H1 (cell line): ENCODE data around the gene ORAI3. TPM values are rescaled to one million over a fixed set of nuclear protein-coding genes. Genes with fewer than 3 reads are reported as not detected.

Source experiments
- CTCF ChIA-PET: fragments of 300-600 bp; sonication (Branson Sonifier 250); formaldehyde crosslinking; loops from one replicate; lab custom pipeline; 2021; ENCODE audit not compliant: partially characterized antibody; lab: Charles Lee
- POLR2A ChIA-PET: fragments of 300-600 bp; sonication (Branson Sonifier 250); formaldehyde crosslinking; loops from one replicate; lab custom pipeline; 2021; ENCODE audit warnings: inconsistent platforms; ENCODE audit not compliant: partially characterized antibody; lab: Charles Lee
- DNase-seq, 2 experiments: peaks; one replicate each; pipeline versions ENCODE4 v3.0.0 to v3.0.0-alpha.2; 2010 to 2022; ENCODE audit warnings: low spot score in 2 of 2, low read depth in 1 of 2, mixed read lengths in 1 of 2
- FAIRE-seq: peaks from 2 replicates; lab custom pipeline; 2011; peaks lifted over from hg19 to GRCh38; lab: Jason Lieb, UNC
- H2AFZ ChIP-seq: 2 replicates; pipeline ENCODE4 v1.8.1; 2012; ENCODE audit warnings: low read length, inconsistent platforms
- H2AK5ac ChIP-seq: 2 replicates; pipeline ENCODE4 v1.6.1; 2013; ENCODE audit warnings: low read depth, low read length
- H2BK120ac ChIP-seq: replicated peaks from 2 replicates; pipeline ENCODE3; 2013; ENCODE audit warnings: low read depth, low read length, inconsistent platforms
- H2BK12ac ChIP-seq: 2 replicates; pipeline ENCODE4 v1.6.1; 2013; ENCODE audit warnings: low read depth, low read length
- H2BK15ac ChIP-seq: 2 replicates; pipeline ENCODE4 v1.6.1; 2013; ENCODE audit warnings: low read length
- H2BK20ac ChIP-seq: 2 replicates; pipeline ENCODE4 v1.6.1; 2013; ENCODE audit warnings: low read length
- H2BK5ac ChIP-seq: 2 replicates; pipeline ENCODE4 v1.6.1; 2013; ENCODE audit warnings: low read depth, low read length
- H3K14ac ChIP-seq: 2 replicates; pipeline ENCODE4 v1.6.1; 2013; ENCODE audit warnings: inconsistent platforms; ENCODE audit not compliant: insufficient read length
- H3K18ac ChIP-seq: 2 replicates; pipeline ENCODE4 v1.6.1; 2013; ENCODE audit warnings: low read length; ENCODE audit errors: extremely low read depth
- H3K23ac ChIP-seq: 2 replicates; pipeline ENCODE4 v1.6.1; 2013; ENCODE audit warnings: inconsistent platforms; ENCODE audit not compliant: insufficient read length
- H3K23me2 ChIP-seq: 2 replicates; pipeline ENCODE4 v1.6.1; 2013; ENCODE audit warnings: low read depth, low read length
- H3K27ac ChIP-seq: 2 replicates; pipeline ENCODE4 v1.6.1; 2011; ENCODE audit warnings: low read depth, low read length, inconsistent platforms
- H3K27me3 ChIP-seq, 4 experiments: replicated peaks in 1 of 4; 1 replicate in 1 of 4; 2 replicates in 3 of 4; pipeline versions ENCODE4 v1.6.1 to v1.8.1; 2011 to 2013; ENCODE audit warnings: low read length in 3 of 4, mild to moderate bottlenecking in 3 of 4, inconsistent platforms in 2 of 4, mixed read lengths in 2 of 4, moderate library complexity in 1 of 4; ENCODE audit not compliant: control insufficient read depth in 3 of 4, insufficient read depth in 3 of 4; ENCODE audit errors: extremely low read depth in 1 of 4
- H3K36me3 ChIP-seq, 4 experiments: 2 replicates each; pipeline versions ENCODE4 v1.6.1 to v1.8.1; 2011 to 2013; ENCODE audit warnings: mild to moderate bottlenecking in 4 of 4, low read length in 3 of 4, moderate library complexity in 2 of 4, control low read depth in 1 of 4, inconsistent platforms in 1 of 4; ENCODE audit not compliant: insufficient read depth in 4 of 4, control insufficient read depth in 2 of 4
- H3K4ac ChIP-seq: replicated peaks from 2 replicates; pipeline ENCODE3; 2013; ENCODE audit warnings: low read length, low read depth, mixed read lengths, inconsistent platforms; ENCODE audit not compliant: insufficient read length
- H3K4me1 ChIP-seq, 4 experiments: replicated peaks in 1 of 4; 1 replicate in 1 of 4; 2 replicates in 3 of 4; pipeline versions ENCODE4 v1.6.1 to v1.8.1; 2011 to 2013; ENCODE audit warnings: low read length in 3 of 4, inconsistent platforms in 2 of 4, mixed read lengths in 1 of 4; ENCODE audit not compliant: insufficient read depth in 4 of 4, control insufficient read depth in 3 of 4
- H3K4me2 ChIP-seq, 2 experiments: 2 replicates each; pipeline versions ENCODE4 v1.6.1 to v1.8.1; 2011 to 2013; ENCODE audit warnings: low read depth in 2 of 2, low read length in 2 of 2, control low read depth in 1 of 2, inconsistent platforms in 1 of 2, mild to moderate bottlenecking in 1 of 2; ENCODE audit not compliant: insufficient read depth in 1 of 2
- H3K4me3 ChIP-seq, 4 experiments: fragments of 200-600, 300-600 bp in 1 of 4; sonication (generic), shearing (Covaris generic), sonication (Bioruptor Twin) in 1 of 4; 2 replicates each; pipeline versions ENCODE4 v1.5.1 to v1.8.1; 2011 to 2016; ENCODE audit warnings: low read length in 4 of 4, low read depth in 3 of 4, control low read depth in 2 of 4, inconsistent platforms in 2 of 4, mild to moderate bottlenecking in 2 of 4, mixed read lengths in 1 of 4, moderate library complexity in 1 of 4; ENCODE audit not compliant: insufficient read depth in 2 of 4; ENCODE audit errors: extremely low read depth in 1 of 4
- H3K56ac ChIP-seq: replicated peaks from 2 replicates; pipeline ENCODE3; 2013; ENCODE audit warnings: low read depth, mild to moderate bottlenecking, mixed read lengths, low read length, inconsistent platforms; ENCODE audit not compliant: insufficient read length
- H3K79me1 ChIP-seq: 2 replicates; pipeline ENCODE4 v1.6.1; 2013; ENCODE audit warnings: low read depth, low read length, control low read depth
- H3K79me2 ChIP-seq, 2 experiments: 2 replicates each; pipeline versions ENCODE4 v1.6.1 to v1.8.1; 2012 to 2013; ENCODE audit warnings: low read length in 2 of 2, mild to moderate bottlenecking in 2 of 2, inconsistent platforms in 1 of 2; ENCODE audit not compliant: insufficient read depth in 2 of 2, control insufficient read depth in 1 of 2
- H3K9ac ChIP-seq, 4 experiments: replicated peaks in 1 of 4; 1 replicate in 1 of 4; 2 replicates in 3 of 4; pipeline versions ENCODE4 v1.6.1 to v1.8.1; 2011 to 2013; ENCODE audit warnings: low read depth in 3 of 4, low read length in 3 of 4, control low read depth in 2 of 4, mild to moderate bottlenecking in 2 of 4, moderate library complexity in 2 of 4, inconsistent platforms in 1 of 4; ENCODE audit errors: extremely low read depth in 1 of 4
- H3K9me3 ChIP-seq, 2 experiments: 2 replicates each; pipeline versions ENCODE4 v1.6.1 to v1.8.1; 2012 to 2013; ENCODE audit warnings: mild to moderate bottlenecking in 2 of 2, moderate library complexity in 2 of 2, control low read depth in 1 of 2, inconsistent platforms in 1 of 2, low read depth in 1 of 2, low read length in 1 of 2, mixed read lengths in 1 of 2; ENCODE audit not compliant: insufficient read depth in 2 of 2
- H4K20me1 ChIP-seq, 2 experiments: replicated peaks in 1 of 2; 2 replicates each; pipeline versions ENCODE3 to v1.8.1; 2011 to 2013; ENCODE audit warnings: inconsistent platforms in 2 of 2, low read length in 2 of 2, mild to moderate bottlenecking in 1 of 2; ENCODE audit not compliant: insufficient read depth in 2 of 2, control insufficient read depth in 1 of 2
- H4K5ac ChIP-seq: 2 replicates; pipeline ENCODE4 v1.6.1; 2013; ENCODE audit warnings: low read length, low read depth, mixed read lengths, inconsistent platforms; ENCODE audit not compliant: insufficient read length
- H4K8ac ChIP-seq: 2 replicates; pipeline ENCODE4 v1.8.0; 2013; ENCODE audit warnings: mild to moderate bottlenecking, moderate library complexity, low read length, inconsistent platforms; ENCODE audit not compliant: insufficient read depth; ENCODE audit errors: extremely low read depth
- H4K91ac ChIP-seq: replicated peaks from 2 replicates; pipeline ENCODE3; 2013; ENCODE audit warnings: low read length, mixed read lengths, inconsistent platforms; ENCODE audit not compliant: insufficient read length
- ASH2L ChIP-seq: fragments of 200-600, 300-600 bp; sonication (generic); IDR thresholded peaks from one replicate; pipeline ENCODE4 v1.7.1; 2017; ENCODE audit warnings: low read length
- WGBS, 2 experiments: shearing (Covaris generic) in 1 of 2; methylation state at CpG; one replicate each; pipeline versions ENCODE4 v1.1.6 to v1.1.7; 2013 to 2015; ENCODE audit warnings: low lambda C conversion rate in 2 of 2, mixed read lengths in 2 of 2, inconsistent platforms in 1 of 2, low coverage in 1 of 2, missing lambda C conversion rate in 1 of 2; ENCODE audit not compliant: insufficient replicate concordance in 2 of 2, insufficient coverage in 1 of 2, insufficient read length in 1 of 2; ENCODE audit errors: extremely low coverage in 1 of 2, missing lambda C conversion rate in 1 of 2; 5-methylcytosine and 5-hydroxymethylcytosine counted together
- polyA plus RNA-seq, 7 experiments: library from polyadenylated mRNA; depleted of rRNA in 3 of 7; stranded (reverse) in 5 of 7; unstranded in 2 of 7; fragments of >200 nt in 5 of 7; fragments of 200-250 nt in 2 of 7; gene quantifications; 1 replicate in 5 of 7; 2 replicates in 1 of 7; 4 replicates in 1 of 7; pipeline versions ENCODE4 v1.2.1 to v1.2.3, GENCODE V29; 2011 to 2013; ENCODE audit warnings: missing spikeins in 2 of 7, mixed read lengths in 2 of 7
- total RNA-seq: library from RNA; stranded (reverse); fragmentation: NEBNext Ultra II Directional; extraction: Animal tissue kit (Norgen Biotek cat#: 25700); gene quantifications from 2 replicates; pipeline ENCODE4 v1.2.1, GENCODE V29; 2021
- TF ChIP-seq, protein P1 (sequence below): IDR thresholded peaks from 2 replicates; pipeline ENCODE4 v1.6.1; 2012; ENCODE audit warnings: low read length, inconsistent platforms

The ORAI3 gene
- total and polyA plus RNA-seq, 2 of the 8 experiments (the other 6 are each of a cell fraction or from before 2014, with no cell fraction given), result 8.7 to 24.5 TPM

GRCh38 chr16:30996324-30996984 lies 47.6 kb downstream of the ORAI3 start:
- Histone ChIP-seq H3K79me1 (no peaks in the 10 kb centered on the region), H3K4me2 (peak overlapping the region; percentile 95 to 100), H3K4ac (peak overlapping the region; percentile 63), H3K14ac (no peak overlapping the region), H3K56ac (no peak overlapping the region), H3K27ac (no peak overlapping the region; the same call in 1 of the 2 replicates), H3K9ac (0 out of 7 replicates have a peak overlapping the region, but pooled peaks of 2 of the 4 experiments have one; percentile 7 to 29), H3K4me1 (peaks cover 0 to 15% (median 10%) of the 10 kb centered on the region in 4 experiments; a peak in 6 of 7 replicates), H2BK5ac (peak overlapping the region; percentile 46; the same call in 1 of the 2 replicates), H2BK20ac (no peak overlapping the region), H2AK5ac (0 out of 2 replicates have a peak overlapping the region, but pooled peaks have one; percentile 39), H3K23ac (no peak overlapping the region), H3K18ac (peak overlapping the region; percentile 91), H3K27me3 (no peaks in the 10 kb centered on the region; a peak in 1 of 7 replicates), H3K36me3 (no peaks in the 10 kb centered on the region), H2BK15ac (0 out of 2 replicates have a peak overlapping the region, but pooled peaks have one; percentile 16), H3K79me2 (no peaks in the 10 kb centered on the region), H2BK120ac (no peak overlapping the region), H2BK12ac (peak overlapping the region; percentile 60; the same call in 1 of the 2 replicates), H4K5ac (peak overlapping the region; percentile 51), H2AFZ (peak overlapping the region; percentile 68; the same call in 1 of the 2 replicates), H4K8ac (no peak overlapping the region), H3K4me3 (peak overlapping the region; percentile 53 to 81 (median 64)), H3K9me3 (no peaks in the 10 kb centered on the region), H3K23me2 (peaks cover 12% of the 10 kb centered on the region), H4K91ac (no peak overlapping the region), H4K20me1 (no peaks in the 10 kb centered on the region)
- ChIA-PET POLR2A (interaction anchor here (0.7 to 2.3 kb wide), 6 partner anchors 10 to 62 kb away, joined by 3 to 20 read pairs (median 4); partner anchors contain the start of genes HSD3B7 and SETD1A), CTCF (interaction anchor here (1.1 to 2.0 kb wide), 2 partner anchors 11 to 72 kb away, joined by 4 to 10 read pairs; partner anchors contain the start of gene HSD3B7)
- WGBS, 2 experiments, result 29% methylated on average over 20 of the region's 23 CpGs; no CpG with 5 or more reads in 1 of the 2 experiments
- no peak for DNase-seq
- FAIRE-seq, result no peak
- TF ChIP-seq, protein P1, sequence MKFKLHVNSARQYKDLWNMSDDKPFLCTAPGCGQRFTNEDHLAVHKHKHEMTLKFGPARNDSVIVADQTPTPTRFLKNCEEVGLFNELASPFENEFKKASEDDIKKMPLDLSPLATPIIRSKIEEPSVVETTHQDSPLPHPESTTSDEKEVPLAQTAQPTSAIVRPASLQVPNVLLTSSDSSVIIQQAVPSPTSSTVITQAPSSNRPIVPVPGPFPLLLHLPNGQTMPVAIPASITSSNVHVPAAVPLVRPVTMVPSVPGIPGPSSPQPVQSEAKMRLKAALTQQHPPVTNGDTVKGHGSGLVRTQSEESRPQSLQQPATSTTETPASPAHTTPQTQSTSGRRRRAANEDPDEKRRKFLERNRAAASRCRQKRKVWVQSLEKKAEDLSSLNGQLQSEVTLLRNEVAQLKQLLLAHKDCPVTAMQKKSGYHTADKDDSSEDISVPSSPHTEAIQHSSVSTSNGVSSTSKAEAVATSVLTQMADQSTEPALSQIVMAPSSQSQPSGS, result no peak
- TF ChIP-seq ASH2L, result peak; percentile 11
